H1 (cell line): ENCODE measurements around the gene PAIP2. TPM values are rescaled to one million over a fixed set of nuclear protein-coding genes. Genes with fewer than 3 reads are reported as not detected.

Experiments
- CTCF ChIA-PET: fragments of 300-600 bp; sonication (Branson Sonifier 250); formaldehyde crosslinking; loops from one replicate; lab custom pipeline; 2021; ENCODE audit not compliant: partially characterized antibody; lab: Charles Lee
- POLR2A ChIA-PET: fragments of 300-600 bp; sonication (Branson Sonifier 250); formaldehyde crosslinking; loops from one replicate; lab custom pipeline; 2021; ENCODE audit warnings: inconsistent platforms; ENCODE audit not compliant: partially characterized antibody; lab: Charles Lee
- DNase-seq, 2 experiments: peaks; one replicate each; pipeline versions ENCODE4 v3.0.0 to v3.0.0-alpha.2; 2010 to 2022; ENCODE audit warnings: low spot score in 2 of 2, low read depth in 1 of 2, mixed read lengths in 1 of 2
- FAIRE-seq: peaks from 2 replicates; lab custom pipeline; 2011; peaks lifted over from hg19 to GRCh38; lab: Jason Lieb, UNC
- H2AFZ ChIP-seq: 2 replicates; pipeline ENCODE4 v1.8.1; 2012; ENCODE audit warnings: low read length, inconsistent platforms
- H2AK5ac ChIP-seq: 2 replicates; pipeline ENCODE4 v1.6.1; 2013; ENCODE audit warnings: low read depth, low read length
- H2BK120ac ChIP-seq: replicated peaks from 2 replicates; pipeline ENCODE3; 2013; ENCODE audit warnings: low read depth, low read length, inconsistent platforms
- H2BK12ac ChIP-seq: 2 replicates; pipeline ENCODE4 v1.6.1; 2013; ENCODE audit warnings: low read depth, low read length
- H2BK15ac ChIP-seq: 2 replicates; pipeline ENCODE4 v1.6.1; 2013; ENCODE audit warnings: low read length
- H2BK20ac ChIP-seq: 2 replicates; pipeline ENCODE4 v1.6.1; 2013; ENCODE audit warnings: low read length
- H2BK5ac ChIP-seq: 2 replicates; pipeline ENCODE4 v1.6.1; 2013; ENCODE audit warnings: low read depth, low read length
- H3K14ac ChIP-seq: 2 replicates; pipeline ENCODE4 v1.6.1; 2013; ENCODE audit warnings: inconsistent platforms; ENCODE audit not compliant: insufficient read length
- H3K18ac ChIP-seq: 2 replicates; pipeline ENCODE4 v1.6.1; 2013; ENCODE audit warnings: low read length; ENCODE audit errors: extremely low read depth
- H3K23ac ChIP-seq: 2 replicates; pipeline ENCODE4 v1.6.1; 2013; ENCODE audit warnings: inconsistent platforms; ENCODE audit not compliant: insufficient read length
- H3K23me2 ChIP-seq: 2 replicates; pipeline ENCODE4 v1.6.1; 2013; ENCODE audit warnings: low read depth, low read length
- H3K27ac ChIP-seq: 2 replicates; pipeline ENCODE4 v1.6.1; 2011; ENCODE audit warnings: low read depth, low read length, inconsistent platforms
- H3K27me3 ChIP-seq, 4 experiments: replicated peaks in 1 of 4; 1 replicate in 1 of 4; 2 replicates in 3 of 4; pipeline versions ENCODE4 v1.6.1 to v1.8.1; 2011 to 2013; ENCODE audit warnings: low read length in 3 of 4, mild to moderate bottlenecking in 3 of 4, inconsistent platforms in 2 of 4, mixed read lengths in 2 of 4, moderate library complexity in 1 of 4; ENCODE audit not compliant: control insufficient read depth in 3 of 4, insufficient read depth in 3 of 4; ENCODE audit errors: extremely low read depth in 1 of 4
- H3K36me3 ChIP-seq, 4 experiments: 2 replicates each; pipeline versions ENCODE4 v1.6.1 to v1.8.1; 2011 to 2013; ENCODE audit warnings: mild to moderate bottlenecking in 4 of 4, low read length in 3 of 4, moderate library complexity in 2 of 4, control low read depth in 1 of 4, inconsistent platforms in 1 of 4; ENCODE audit not compliant: insufficient read depth in 4 of 4, control insufficient read depth in 2 of 4
- H3K4ac ChIP-seq: replicated peaks from 2 replicates; pipeline ENCODE3; 2013; ENCODE audit warnings: low read length, low read depth, mixed read lengths, inconsistent platforms; ENCODE audit not compliant: insufficient read length
- H3K4me1 ChIP-seq, 4 experiments: replicated peaks in 1 of 4; 1 replicate in 1 of 4; 2 replicates in 3 of 4; pipeline versions ENCODE4 v1.6.1 to v1.8.1; 2011 to 2013; ENCODE audit warnings: low read length in 3 of 4, inconsistent platforms in 2 of 4, mixed read lengths in 1 of 4; ENCODE audit not compliant: insufficient read depth in 4 of 4, control insufficient read depth in 3 of 4
- H3K4me2 ChIP-seq, 2 experiments: 2 replicates each; pipeline versions ENCODE4 v1.6.1 to v1.8.1; 2011 to 2013; ENCODE audit warnings: low read depth in 2 of 2, low read length in 2 of 2, control low read depth in 1 of 2, inconsistent platforms in 1 of 2, mild to moderate bottlenecking in 1 of 2; ENCODE audit not compliant: insufficient read depth in 1 of 2
- H3K4me3 ChIP-seq, 4 experiments: fragments of 200-600, 300-600 bp in 1 of 4; sonication (generic), shearing (Covaris generic), sonication (Bioruptor Twin) in 1 of 4; 2 replicates each; pipeline versions ENCODE4 v1.5.1 to v1.8.1; 2011 to 2016; ENCODE audit warnings: low read length in 4 of 4, low read depth in 3 of 4, control low read depth in 2 of 4, inconsistent platforms in 2 of 4, mild to moderate bottlenecking in 2 of 4, mixed read lengths in 1 of 4, moderate library complexity in 1 of 4; ENCODE audit not compliant: insufficient read depth in 2 of 4; ENCODE audit errors: extremely low read depth in 1 of 4
- H3K56ac ChIP-seq: replicated peaks from 2 replicates; pipeline ENCODE3; 2013; ENCODE audit warnings: low read depth, mild to moderate bottlenecking, mixed read lengths, low read length, inconsistent platforms; ENCODE audit not compliant: insufficient read length
- H3K79me1 ChIP-seq: 2 replicates; pipeline ENCODE4 v1.6.1; 2013; ENCODE audit warnings: low read depth, low read length, control low read depth
- H3K79me2 ChIP-seq, 2 experiments: 2 replicates each; pipeline versions ENCODE4 v1.6.1 to v1.8.1; 2012 to 2013; ENCODE audit warnings: low read length in 2 of 2, mild to moderate bottlenecking in 2 of 2, inconsistent platforms in 1 of 2; ENCODE audit not compliant: insufficient read depth in 2 of 2, control insufficient read depth in 1 of 2
- H3K9ac ChIP-seq, 4 experiments: replicated peaks in 1 of 4; 1 replicate in 1 of 4; 2 replicates in 3 of 4; pipeline versions ENCODE4 v1.6.1 to v1.8.1; 2011 to 2013; ENCODE audit warnings: low read depth in 3 of 4, low read length in 3 of 4, control low read depth in 2 of 4, mild to moderate bottlenecking in 2 of 4, moderate library complexity in 2 of 4, inconsistent platforms in 1 of 4; ENCODE audit errors: extremely low read depth in 1 of 4
- H3K9me3 ChIP-seq, 2 experiments: 2 replicates each; pipeline versions ENCODE4 v1.6.1 to v1.8.1; 2012 to 2013; ENCODE audit warnings: mild to moderate bottlenecking in 2 of 2, moderate library complexity in 2 of 2, control low read depth in 1 of 2, inconsistent platforms in 1 of 2, low read depth in 1 of 2, low read length in 1 of 2, mixed read lengths in 1 of 2; ENCODE audit not compliant: insufficient read depth in 2 of 2
- H4K20me1 ChIP-seq, 2 experiments: replicated peaks in 1 of 2; 2 replicates each; pipeline versions ENCODE3 to v1.8.1; 2011 to 2013; ENCODE audit warnings: inconsistent platforms in 2 of 2, low read length in 2 of 2, mild to moderate bottlenecking in 1 of 2; ENCODE audit not compliant: insufficient read depth in 2 of 2, control insufficient read depth in 1 of 2
- H4K5ac ChIP-seq: 2 replicates; pipeline ENCODE4 v1.6.1; 2013; ENCODE audit warnings: low read length, low read depth, mixed read lengths, inconsistent platforms; ENCODE audit not compliant: insufficient read length
- H4K8ac ChIP-seq: 2 replicates; pipeline ENCODE4 v1.8.0; 2013; ENCODE audit warnings: mild to moderate bottlenecking, moderate library complexity, low read length, inconsistent platforms; ENCODE audit not compliant: insufficient read depth; ENCODE audit errors: extremely low read depth
- H4K91ac ChIP-seq: replicated peaks from 2 replicates; pipeline ENCODE3; 2013; ENCODE audit warnings: low read length, mixed read lengths, inconsistent platforms; ENCODE audit not compliant: insufficient read length
- CBX8 ChIP-seq: fragments of 300-800, 300-1000 bp; sonication (generic); IDR thresholded peaks from 2 replicates; pipeline ENCODE4 v1.7.1; 2016; ENCODE audit warnings: low read depth, low read length, borderline replicate concordance
- CTBP2 ChIP-seq: IDR thresholded peaks from 2 replicates; pipeline ENCODE4 v1.7.0; 2011; ENCODE audit warnings: borderline replicate concordance, mild to moderate bottlenecking, moderate library complexity, mixed read lengths, low read length; ENCODE audit not compliant: insufficient read depth, insufficient read length
- JUND ChIP-seq: IDR thresholded peaks from 2 replicates; pipeline ENCODE4 v1.6.1; 2011; ENCODE audit warnings: mild to moderate bottlenecking, improper control_type of control experiment, low read length
- MAFK ChIP-seq: IDR thresholded peaks from 2 replicates; pipeline ENCODE4 v1.6.1; 2012; ENCODE audit warnings: low read depth, mild to moderate bottlenecking, improper control_type of control experiment, low read length
- SP2 ChIP-seq: IDR thresholded peaks from 2 replicates; pipeline ENCODE4 v1.6.1; 2012; ENCODE audit warnings: mild to moderate bottlenecking, low read length, inconsistent platforms
- SP4 ChIP-seq: IDR thresholded peaks from 2 replicates; pipeline ENCODE4 v1.6.1; 2012; ENCODE audit warnings: low read length, inconsistent platforms
- TAF1 ChIP-seq: IDR thresholded peaks from 2 replicates; pipeline ENCODE4 v1.6.1; 2011; ENCODE audit warnings: mild to moderate bottlenecking, low read depth, low read length
- WGBS, 2 experiments: shearing (Covaris generic) in 1 of 2; methylation state at CpG; one replicate each; pipeline versions ENCODE4 v1.1.6 to v1.1.7; 2013 to 2015; ENCODE audit warnings: low lambda C conversion rate in 2 of 2, mixed read lengths in 2 of 2, inconsistent platforms in 1 of 2, low coverage in 1 of 2, missing lambda C conversion rate in 1 of 2; ENCODE audit not compliant: insufficient replicate concordance in 2 of 2, insufficient coverage in 1 of 2, insufficient read length in 1 of 2; ENCODE audit errors: extremely low coverage in 1 of 2, missing lambda C conversion rate in 1 of 2; 5-methylcytosine and 5-hydroxymethylcytosine counted together
- polyA plus RNA-seq, 7 experiments: library from polyadenylated mRNA; depleted of rRNA in 3 of 7; stranded (reverse) in 5 of 7; unstranded in 2 of 7; fragments of >200 nt in 5 of 7; fragments of 200-250 nt in 2 of 7; gene quantifications; 1 replicate in 5 of 7; 2 replicates in 1 of 7; 4 replicates in 1 of 7; pipeline versions ENCODE4 v1.2.1 to v1.2.3, GENCODE V29; 2011 to 2013; ENCODE audit warnings: missing spikeins in 2 of 7, mixed read lengths in 2 of 7
- total RNA-seq: library from RNA; stranded (reverse); fragmentation: NEBNext Ultra II Directional; extraction: Animal tissue kit (Norgen Biotek cat#: 25700); gene quantifications from 2 replicates; pipeline ENCODE4 v1.2.1, GENCODE V29; 2021

PAIP2 gene
- total and polyA plus RNA-seq, 2 of the 8 experiments (the other 6 are each of a cell fraction or from before 2014, with no cell fraction given), result 87.6 to 162 TPM

DNA sequence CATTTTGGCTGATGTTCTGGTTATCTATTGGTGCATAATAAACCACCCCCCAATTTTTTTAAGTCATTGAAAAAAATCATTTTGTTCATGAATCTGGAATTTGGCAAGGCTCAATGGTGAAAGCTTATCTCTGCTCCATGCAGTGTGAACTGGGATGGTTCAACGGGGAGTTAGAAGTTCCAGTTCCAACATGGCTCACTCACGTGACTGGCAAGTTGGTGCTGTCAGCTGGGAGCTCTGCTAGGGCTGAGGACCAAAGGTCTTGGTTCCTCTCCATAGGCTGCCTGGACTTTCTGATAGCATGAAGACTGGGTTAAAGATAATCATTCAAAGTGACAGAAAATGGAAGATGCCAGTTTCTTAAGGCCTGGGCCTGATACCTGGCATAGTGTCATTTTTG lies 65.3 kb downstream of the PAIP2 start:
- H3K18ac ChIP-seq, result no peak overlapping the region
- WGBS, 2 experiments, result 94% methylated on average over 2 of the region's 2 CpGs; no CpG with 5 or more reads in 1 of the 2 experiments
- no peak overlapping the region for H2AFZ ChIP-seq
- no peak overlapping the region for H3K9ac ChIP-seq
- H2BK12ac ChIP-seq, result no peak overlapping the region
- H2BK120ac ChIP-seq, result no peak overlapping the region
- no peak overlapping the region for H3K4ac ChIP-seq
- no peaks in the 10 kb centered on the region; a peak in 2 of 4 replicates for H3K79me2 ChIP-seq
- no peak overlapping the region for H3K27ac ChIP-seq
- no peak overlapping the region for H2BK5ac ChIP-seq
- no peak overlapping the region for H4K5ac ChIP-seq
- no peak overlapping the region for H4K8ac ChIP-seq
- no peak overlapping the region for H3K4me2 ChIP-seq
- H4K91ac ChIP-seq, result no peak overlapping the region
- POLR2A ChIA-PET, result interaction anchor here (1.3 to 1.7 kb wide), 4 partner anchors 9 to 66 kb away, joined by 3 to 4 read pairs (median 4); no protein-coding TSS in a partner anchor
- H3K14ac ChIP-seq, result no peak overlapping the region
- no peaks in the 10 kb centered on the region for H3K79me1 ChIP-seq
- H2BK15ac ChIP-seq, result no peak overlapping the region
- H3K23ac ChIP-seq, result no peak overlapping the region
- CTCF ChIA-PET, result interaction anchor here (0.6 to 8.2 kb wide), 13 partner anchors 11 to 370 kb away, joined by 3 to 69 read pairs (median 4); partner anchors contain the start of gene DNAJC18
- peaks cover 4% of the 10 kb centered on the region; the same call in 1 of the 2 replicates for H3K23me2 ChIP-seq
- H3K4me3 ChIP-seq, result no peak overlapping the region
- peaks cover 0 to 8% (median 4%) of the 10 kb centered on the region in 4 experiments; a peak in 6 of 7 replicates for H3K4me1 ChIP-seq
- peaks cover 0 to 1% of the 10 kb centered on the region in 2 experiments for H4K20me1 ChIP-seq
- DNase-seq (no peak), FAIRE-seq (no peak)
- H3K27me3 ChIP-seq, result 0 out of 7 replicates have a peak, but pooled peaks cover 0 to 4% (median 0%) of the 10 kb centered on the region in 4 experiments
- H2AK5ac ChIP-seq, result no peak overlapping the region
- H3K9me3 ChIP-seq, result no peaks in the 10 kb centered on the region
- H3K36me3 ChIP-seq, result no peaks in the 10 kb centered on the region
- no peak overlapping the region for H3K56ac ChIP-seq
- H2BK20ac ChIP-seq, result no peak overlapping the region
- TF ChIP-seq CBX8, result no peak
- TF ChIP-seq JUND, result no peak
- TF ChIP-seq SP4, result no peak
- TF ChIP-seq TAF1, result no peak
- TF ChIP-seq SP2, result no peak
- no peak for TF ChIP-seq MAFK
- no peak for TF ChIP-seq CTBP2
